HG02884 (cell line): ENCODE results near the gene PLXNB2.

ENCODE experiments used
- ATAC-seq: cut with Tn5 transposase; IDR thresholded peaks from one replicate; pipeline ENCODE4 v1.9.1; 2021; ENCODE audit warnings: mild to moderate bottlenecking, moderate library complexity; ENCODE audit not compliant: unreplicated experiment

Gene PLXNB2

GRCh38 chr22:50298937-50299784 lies 8.3 kb downstream of the PLXNB2 start:
- ATAC-seq, result no peak

DNA sequence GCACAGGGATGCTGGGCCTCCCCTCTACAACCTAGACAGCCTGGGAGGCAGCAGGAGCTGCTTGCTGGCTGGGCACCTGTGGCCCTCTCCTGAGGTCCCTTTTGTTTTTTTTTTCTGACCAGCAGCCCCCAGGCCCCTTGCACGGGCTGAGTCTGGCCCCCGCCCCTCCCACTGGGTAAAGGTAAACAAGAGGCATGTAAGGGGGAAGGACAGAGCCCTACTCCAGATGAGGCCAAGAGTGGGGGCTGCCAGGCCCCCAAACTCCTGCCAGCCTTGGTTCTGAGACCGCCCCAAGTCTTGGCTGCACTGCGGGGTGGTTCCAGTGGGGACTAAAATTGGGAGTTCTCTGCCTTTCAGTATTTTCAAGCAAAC lies 9.2 kb downstream of the PLXNB2 start:
- no peak for ATAC-seq

GRCh38 chr22:50297510-50298265 lies 9.8 kb downstream of the PLXNB2 start:
- ATAC-seq, result no peak

- ATAC-seq, result no peak
These were observed 10.6 kb downstream of the PLXNB2 start for GRCh38 chr22:50296658-50297490.

- no peak for ATAC-seq
These were observed 13.2 kb downstream of the PLXNB2 start for GRCh38 chr22:50294319-50294656.

GRCh38 chr22:50293441-50294318 lies 13.8 kb downstream of the PLXNB2 start:
- ATAC-seq, result no peak

- no peak for ATAC-seq
These were observed 14.6 kb downstream of the PLXNB2 start for GRCh38 chr22:50292643-50293440.

GRCh38 chr22:50289942-50290630 lies 17.4 kb downstream of the PLXNB2 start:
- ATAC-seq, result no peak

DNA sequence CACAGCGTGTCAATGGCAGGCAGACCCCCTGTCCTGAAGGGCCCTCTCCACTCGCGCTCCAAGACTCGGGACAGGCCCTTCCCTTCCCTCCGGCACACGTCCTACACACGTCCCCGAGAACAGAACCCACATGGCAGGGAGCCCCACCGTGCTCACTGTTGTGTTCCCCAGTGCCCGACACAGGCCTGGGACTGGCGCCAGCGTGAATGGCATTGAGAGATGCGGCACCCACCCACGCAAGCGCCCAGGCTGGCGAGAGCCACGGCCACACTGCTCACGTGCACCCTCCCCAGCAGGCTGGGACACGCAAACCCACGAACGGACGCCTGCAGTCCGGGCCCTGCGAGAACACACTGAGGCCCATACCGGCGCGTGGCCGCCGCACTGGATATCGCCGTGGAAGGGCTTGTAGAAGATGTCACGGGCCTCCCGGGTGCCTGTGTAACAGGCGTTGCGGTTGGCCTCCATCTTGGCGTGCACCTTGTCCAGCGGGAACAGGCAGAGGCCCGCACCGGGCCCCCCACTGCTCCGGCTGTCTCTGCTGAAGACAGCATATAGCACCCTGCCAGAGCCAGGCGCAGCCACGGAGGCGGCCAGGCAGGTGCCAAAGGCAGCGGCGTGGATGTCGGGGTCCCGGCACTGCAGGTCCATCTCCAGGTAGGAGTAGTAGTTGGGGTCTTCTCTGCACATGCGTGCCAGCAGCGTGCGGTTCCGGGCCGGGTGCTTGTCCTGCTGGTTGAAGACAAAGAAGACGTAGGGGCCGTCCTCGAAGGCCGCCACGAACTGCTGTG lies 18.1 kb downstream of the PLXNB2 start:
- ATAC-seq, result no peak

DNA sequence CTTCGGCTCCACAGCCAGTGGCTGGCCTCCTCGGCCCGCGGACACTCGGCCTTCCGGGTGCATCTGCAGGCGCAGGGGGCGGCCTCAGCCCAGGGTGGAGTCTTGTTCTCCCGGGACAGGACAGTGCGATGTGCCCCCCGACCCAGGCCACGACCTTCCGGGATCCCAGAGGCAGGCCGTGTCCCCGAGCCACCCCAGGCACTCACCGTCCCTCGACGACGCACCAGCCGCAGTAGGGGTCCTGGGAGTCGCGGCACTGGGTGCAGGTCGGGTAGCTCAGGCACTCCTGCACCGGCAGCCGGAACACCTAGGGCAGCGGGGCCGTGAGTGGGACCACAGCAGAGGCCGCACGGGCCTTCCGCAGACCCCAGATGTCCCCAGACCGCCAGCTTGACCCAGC lies 19.7 kb downstream of the PLXNB2 start:
- no peak for ATAC-seq

DNA sequence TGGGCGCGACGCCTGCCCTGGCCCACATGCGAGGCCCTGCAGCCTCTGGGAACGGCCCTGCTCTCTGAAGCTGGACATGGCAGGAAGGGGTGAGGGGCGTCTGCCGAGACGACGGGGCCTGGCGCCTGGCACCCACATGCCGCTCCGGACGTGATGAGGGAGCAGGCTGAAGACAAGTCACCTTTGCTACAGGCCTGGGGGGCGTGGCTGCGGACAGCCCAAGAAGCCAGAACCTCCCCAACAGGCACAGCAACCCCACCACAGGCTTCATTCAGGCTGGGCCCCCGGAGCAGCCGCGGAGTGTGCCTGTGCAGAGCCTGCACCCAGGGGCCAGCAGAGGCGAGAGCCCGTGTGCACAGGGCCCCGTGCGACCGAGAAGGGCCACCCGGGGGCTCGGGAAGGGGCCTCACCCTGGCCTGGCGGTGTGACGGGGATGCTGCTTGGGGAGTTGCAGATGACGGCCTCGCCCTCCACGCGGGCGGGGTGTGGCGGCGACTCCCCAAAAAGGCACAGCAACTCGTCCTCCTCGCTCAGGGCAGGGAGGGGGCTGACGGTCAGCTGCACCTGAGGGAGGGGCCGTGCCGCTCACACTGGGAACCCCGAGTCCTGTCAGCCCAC lies 20.6 kb downstream of the PLXNB2 start:
- no peak for ATAC-seq

DNA sequence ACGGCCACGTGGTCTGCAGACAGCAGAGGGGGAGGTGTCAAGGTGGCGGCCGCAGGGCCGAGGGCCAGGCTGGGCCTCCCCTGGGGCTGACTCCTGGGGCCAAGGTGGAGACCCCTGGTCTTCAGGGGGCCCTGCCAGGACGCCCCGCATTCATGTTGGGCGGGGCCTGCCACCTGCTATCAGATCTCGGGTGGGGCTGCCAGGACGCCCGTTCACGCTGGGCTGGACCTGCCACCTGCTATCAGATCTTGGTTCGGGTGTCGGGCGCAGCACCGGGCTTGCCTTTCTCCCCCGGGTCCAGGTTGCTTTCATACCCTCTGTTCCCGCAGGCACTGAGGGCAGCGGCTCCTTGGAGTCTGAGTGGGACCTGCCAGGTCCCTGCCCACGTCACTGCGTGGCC lies 21.2 kb downstream of the PLXNB2 start:
- ATAC-seq, result no peak

DNA sequence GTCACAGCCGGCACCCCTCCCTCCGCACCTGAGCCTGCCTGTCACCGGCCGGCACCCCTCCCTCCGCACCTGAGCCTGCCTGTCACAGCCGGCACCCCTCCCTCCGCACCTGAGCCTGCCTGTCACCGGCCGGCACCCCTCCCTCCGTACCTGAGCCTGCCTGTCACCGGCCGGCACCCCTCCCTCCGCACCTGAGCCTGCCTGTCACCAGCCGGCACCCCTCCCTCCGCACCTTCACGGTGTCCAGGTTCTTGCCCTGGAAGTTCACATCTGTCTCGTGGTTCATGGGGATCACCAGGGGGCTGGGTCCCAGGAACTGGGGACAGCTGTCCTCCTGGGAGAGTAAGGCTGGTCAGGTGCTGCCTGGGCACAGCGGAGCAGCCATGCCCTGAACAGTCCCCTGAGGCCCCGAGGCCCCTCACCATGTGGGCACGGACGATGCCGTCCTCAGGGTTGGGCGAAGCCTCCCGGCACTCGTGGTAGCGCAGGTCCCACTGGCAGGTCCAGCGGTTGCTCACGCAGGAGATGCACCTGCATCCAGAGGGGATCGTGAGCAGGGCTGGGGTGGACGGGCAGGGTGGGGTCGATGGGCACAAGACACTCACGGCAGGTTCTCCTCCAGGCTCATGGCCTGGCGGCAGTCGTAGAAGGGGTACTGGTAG lies 21.7 kb downstream of the PLXNB2 start:
- no peak for ATAC-seq

GRCh38 chr22:50284479-50284878 lies 23.0 kb downstream of the PLXNB2 start:
- ATAC-seq, result no peak

DNA sequence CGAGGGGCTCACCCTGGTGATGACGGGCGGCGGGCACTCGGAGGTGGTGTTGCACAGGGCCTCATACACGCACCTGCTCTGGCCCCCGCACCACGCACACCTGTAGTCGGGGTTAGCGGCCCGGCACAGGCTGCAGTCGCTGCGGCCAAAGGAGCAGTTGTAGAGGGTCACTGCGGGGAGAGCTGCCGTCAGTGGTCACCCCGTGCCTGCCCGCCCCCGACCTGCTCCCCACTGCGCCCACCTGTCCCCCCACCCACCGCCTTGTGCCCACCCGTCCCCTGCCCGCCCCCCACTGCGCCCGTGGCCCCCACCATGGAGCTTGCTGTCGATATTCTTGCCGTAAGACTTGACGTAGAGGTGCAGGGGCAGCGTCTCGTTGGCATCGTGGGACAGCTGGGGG lies 23.6 kb downstream of the PLXNB2 start:
- ATAC-seq, result no peak

GRCh38 chr22:50282361-50283155 lies 24.9 kb downstream of the PLXNB2 start:
- ATAC-seq, result no peak

- no peak for ATAC-seq
These were observed 25.5 kb downstream of the PLXNB2 start for GRCh38 chr22:50281957-50282356.
